HepG2 (cell line): ENCODE measurements around the gene KTI12. TPM values are rescaled to one million over a fixed set of nuclear protein-coding genes. Genes with fewer than 3 reads are reported as not detected.

Source experiments
- AGO1 ChIP-seq: fragments of 200-400 bp; formaldehyde crosslinking; IDR thresholded peaks from 2 replicates; pipeline ENCODE4 v1.6.1; 2017; ENCODE audit warnings: mild to moderate bottlenecking, low read depth, low read length, moderate library complexity; ENCODE audit not compliant: poor library complexity, severe bottlenecking
- FOXC1 ChIP-seq: sonication (generic); formaldehyde crosslinking; IDR thresholded peaks from 2 replicates; pipeline ENCODE4 v1.8.0; 2022; ENCODE audit warnings: mild to moderate bottlenecking, missing genetic modification reagents, borderline replicate concordance
- GABPB1 ChIP-seq: IDR thresholded peaks from 2 replicates; pipeline ENCODE4 v1.6.1; 2016; ENCODE audit warnings: mild to moderate bottlenecking, missing genetic modification reagents, moderate library complexity, missing compliant biosample characterization
- GTF3A ChIP-seq: sonication (generic); formaldehyde crosslinking; conservative IDR thresholded peaks from 2 replicates; pipeline ENCODE4 v1.4.0; 2020; ENCODE audit warnings: mild to moderate bottlenecking, missing genetic modification reagents
- HMG20B ChIP-seq: conservative IDR thresholded peaks from 2 replicates; pipeline ENCODE4 v1.6.1; 2016; ENCODE audit warnings: missing genetic modification reagents, missing compliant biosample characterization
- KMT2B ChIP-seq: IDR thresholded peaks from 2 replicates; pipeline ENCODE4 v1.6.1; 2016; ENCODE audit warnings: missing genetic modification reagents, missing compliant biosample characterization
- MIER3 ChIP-seq: IDR thresholded peaks from 2 replicates; pipeline ENCODE4 v1.6.1; 2016; ENCODE audit warnings: missing compliant biosample characterization, borderline replicate concordance
- MLLT10 ChIP-seq: sonication (generic); formaldehyde crosslinking; IDR thresholded peaks from 2 replicates; pipeline ENCODE4 v1.4.0; 2020; ENCODE audit warnings: missing genetic modification reagents
- MXD4 ChIP-seq: IDR thresholded peaks from 2 replicates; pipeline ENCODE4 v1.6.1; 2016; ENCODE audit warnings: mild to moderate bottlenecking, missing biosample characterization, missing genetic modification reagents
- SP140L ChIP-seq: sonication (generic); formaldehyde crosslinking; IDR thresholded peaks from 2 replicates; pipeline ENCODE4 v1.4.0; 2020; ENCODE audit warnings: missing genetic modification reagents, borderline replicate concordance
- SYNCRIP ChIP-seq: fragments of 200-400 bp; formaldehyde crosslinking; IDR thresholded peaks from 2 replicates; pipeline ENCODE4 v1.6.1; 2018; ENCODE audit warnings: mild to moderate bottlenecking, low read depth, low read length; ENCODE audit not compliant: insufficient read depth
- TCF12 ChIP-seq, 2 experiments: fragments of 450-650 bp in 1 of 2; sonication (generic) in 1 of 2; formaldehyde crosslinking in 1 of 2; IDR thresholded peaks; 2 replicates each; pipeline versions ENCODE4 v1.6.1 to v1.8.0; 2017 to 2022; ENCODE audit warnings: antibody characterized with exemption in 1 of 2, mild to moderate bottlenecking in 1 of 2, missing genetic modification reagents in 1 of 2, moderate library complexity in 1 of 2
- ZEB1 ChIP-seq: IDR thresholded peaks from 2 replicates; pipeline ENCODE4 v1.6.1; 2012; ENCODE audit warnings: mild to moderate bottlenecking, low read depth, inconsistent platforms; ENCODE audit not compliant: insufficient replicate concordance
- ZNF224 ChIP-seq: sonication (generic); formaldehyde crosslinking; IDR thresholded peaks from 2 replicates; pipeline ENCODE4 v1.5.0; 2020; ENCODE audit warnings: mild to moderate bottlenecking, missing genetic modification reagents
- ZNF225 ChIP-seq: sonication (generic); formaldehyde crosslinking; IDR thresholded peaks from 2 replicates; pipeline ENCODE4 v1.4.0; 2020; ENCODE audit warnings: mild to moderate bottlenecking, missing genetic modification reagents
- ZNF430 ChIP-seq: sonication (generic); formaldehyde crosslinking; IDR thresholded peaks from 2 replicates; pipeline ENCODE4 v1.9.0; 2021; ENCODE audit warnings: mild to moderate bottlenecking, missing genetic modification reagents
- ZNF644 ChIP-seq: IDR thresholded peaks from 2 replicates; pipeline ENCODE4 v1.6.1; 2016; ENCODE audit warnings: low read depth
- ZNF660 ChIP-seq: sonication (generic); formaldehyde crosslinking; IDR thresholded peaks from 2 replicates; pipeline ENCODE4 v1.5.1; 2020; ENCODE audit warnings: mild to moderate bottlenecking, low read depth, missing genetic modification reagents, borderline replicate concordance
- ZNF670 ChIP-seq: sonication (generic); formaldehyde crosslinking; IDR thresholded peaks from 2 replicates; pipeline ENCODE4 v1.8.0; 2022; ENCODE audit warnings: mild to moderate bottlenecking, missing genetic modification reagents, borderline replicate concordance
- ZNF780A ChIP-seq: sonication (generic); formaldehyde crosslinking; IDR thresholded peaks from 2 replicates; pipeline ENCODE4 v1.8.0; 2022; ENCODE audit warnings: mild to moderate bottlenecking, missing genetic modification reagents, moderate library complexity
- ZNF788 ChIP-seq: sonication (generic); formaldehyde crosslinking; IDR thresholded peaks from 2 replicates; pipeline ENCODE4 v1.5.0; 2020; ENCODE audit warnings: mild to moderate bottlenecking, missing genetic modification reagents, borderline replicate concordance
- ZSCAN21 ChIP-seq: sonication (generic); formaldehyde crosslinking; IDR thresholded peaks from 2 replicates; pipeline ENCODE4 v1.8.0; 2022; ENCODE audit warnings: mild to moderate bottlenecking, missing genetic modification reagents, moderate library complexity, borderline replicate concordance
- ZSCAN9 ChIP-seq: IDR thresholded peaks from 2 replicates; pipeline ENCODE4 v1.6.1; 2016; ENCODE audit warnings: borderline replicate concordance
- polyA plus RNA-seq, 8 experiments: library from polyadenylated mRNA; depleted of rRNA in 3 of 8; stranded (reverse) in 7 of 8; unstranded in 1 of 8; fragments of >200 nt; fragmentation: Illumina TruSeq in 4 of 8; extraction: Trizol in 4 of 8; gene quantifications; 2 replicates each; pipeline versions ENCODE4 v1.2.1 to v1.2.3, GENCODE V29; 2011 to 2016; ENCODE audit warnings: low read depth in 4 of 8, missing spikeins in 1 of 8, mixed read lengths in 1 of 8; ENCODE audit not compliant: insufficient read depth in 1 of 8
- total RNA-seq, 5 experiments: library from RNA; depleted of rRNA; stranded (reverse); fragments of >200 nt; fragmentation: Illumina TruSeq; extraction: Trizol; gene quantifications; 2 replicates each; pipeline ENCODE4 v1.2.3, GENCODE V29; 2016; ENCODE audit warnings: low read depth in 1 of 5
- TF ChIP-seq, protein P1 (sequence below): sonication (generic); formaldehyde crosslinking; IDR thresholded peaks from 2 replicates; pipeline ENCODE4 v1.4.0; 2020; ENCODE audit warnings: missing genetic modification reagents, borderline replicate concordance
- TF ChIP-seq, protein P2 (sequence below): sonication (generic); formaldehyde crosslinking; IDR thresholded peaks from 2 replicates; pipeline ENCODE4 v1.9.0; 2021; ENCODE audit warnings: missing genetic modification reagents, borderline replicate concordance

The KTI12 gene
- total and polyA plus RNA-seq, 2 of the 13 experiments (the other 11 are each of a cell fraction or from before 2014, with no cell fraction given) = 7.4 to 10.2 TPM

DNA sequence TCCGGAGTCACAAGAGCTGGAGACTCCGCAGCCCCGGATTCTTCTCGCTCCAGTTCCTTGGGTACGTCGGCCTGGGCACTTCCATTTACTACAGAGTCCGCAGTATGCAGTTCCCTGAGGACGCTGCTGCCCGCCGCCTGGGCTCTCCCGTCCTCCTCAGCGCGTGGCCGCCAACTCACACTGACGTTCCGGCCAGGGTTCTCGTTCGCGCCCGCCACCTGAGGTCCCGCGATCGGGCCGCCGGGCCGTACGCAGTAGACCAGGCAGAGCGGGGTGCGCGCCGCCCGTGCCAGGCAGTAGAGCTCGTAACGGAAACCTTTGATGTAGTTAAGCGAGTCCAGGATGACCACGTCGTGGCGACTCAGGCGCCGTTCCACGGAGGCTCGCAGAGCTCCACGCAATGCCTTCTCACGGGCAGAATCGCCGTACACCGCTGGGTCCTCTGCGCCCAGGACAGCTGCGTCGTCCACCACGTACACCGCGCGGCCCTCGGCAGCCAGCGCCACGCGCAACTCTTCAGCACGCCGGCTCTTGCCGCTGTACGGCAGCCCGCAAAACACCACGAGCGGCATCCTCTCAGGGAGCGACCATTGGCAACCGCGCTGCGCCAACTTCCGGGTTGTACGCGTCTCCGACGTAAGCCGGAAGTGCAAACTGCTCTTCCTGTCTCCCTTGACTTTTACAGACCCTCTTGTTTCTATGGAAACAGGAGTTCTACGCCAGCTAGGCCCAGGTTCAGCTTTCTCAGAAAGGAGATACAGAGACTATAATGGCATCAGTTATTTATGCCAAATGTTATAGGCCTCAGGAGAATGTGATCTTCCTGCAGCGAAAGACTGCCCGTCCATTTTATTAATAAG, at the start of gene KTI12 (continued):
- TF ChIP-seq ZNF225 = no peak
- TF ChIP-seq ZNF430 (CRISPR knock-in tag) = 0 out of 2 replicates have a peak, but pooled peaks have one; percentile 30
- TF ChIP-seq GABPB1 (CRISPR knock-in tag) = peak; percentile 97
- TF ChIP-seq SYNCRIP = no peak
- TF ChIP-seq, protein P1, sequence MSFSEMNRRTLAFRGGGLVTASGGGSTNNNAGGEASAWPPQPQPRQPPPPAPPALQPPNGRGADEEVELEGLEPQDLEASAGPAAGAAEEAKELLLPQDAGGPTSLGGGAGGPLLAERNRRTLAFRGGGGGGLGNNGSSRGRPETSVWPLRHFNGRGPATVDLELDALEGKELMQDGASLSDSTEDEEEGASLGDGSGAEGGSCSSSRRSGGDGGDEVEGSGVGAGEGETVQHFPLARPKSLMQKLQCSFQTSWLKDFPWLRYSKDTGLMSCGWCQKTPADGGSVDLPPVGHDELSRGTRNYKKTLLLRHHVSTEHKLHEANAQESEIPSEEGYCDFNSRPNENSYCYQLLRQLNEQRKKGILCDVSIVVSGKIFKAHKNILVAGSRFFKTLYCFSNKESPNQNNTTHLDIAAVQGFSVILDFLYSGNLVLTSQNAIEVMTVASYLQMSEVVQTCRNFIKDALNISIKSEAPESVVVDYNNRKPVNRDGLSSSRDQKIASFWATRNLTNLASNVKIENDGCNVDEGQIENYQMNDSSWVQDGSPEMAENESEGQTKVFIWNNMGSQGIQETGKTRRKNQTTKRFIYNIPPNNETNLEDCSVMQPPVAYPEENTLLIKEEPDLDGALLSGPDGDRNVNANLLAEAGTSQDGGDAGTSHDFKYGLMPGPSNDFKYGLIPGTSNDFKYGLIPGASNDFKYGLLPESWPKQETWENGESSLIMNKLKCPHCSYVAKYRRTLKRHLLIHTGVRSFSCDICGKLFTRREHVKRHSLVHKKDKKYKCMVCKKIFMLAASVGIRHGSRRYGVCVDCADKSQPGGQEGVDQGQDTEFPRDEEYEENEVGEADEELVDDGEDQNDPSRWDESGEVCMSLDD (CRISPR knock-in tag) = no peak
- TF ChIP-seq MLLT10 = no peak
- TF ChIP-seq KMT2B (CRISPR knock-in tag) = peak; percentile 93
- TF ChIP-seq AGO1 = no peak
- TF ChIP-seq ZEB1 = no peak
- no peak for TF ChIP-seq ZNF780A (CRISPR knock-in tag)
- TF ChIP-seq MXD4 (CRISPR knock-in tag) = peak; percentile 88
- no peak for TF ChIP-seq ZNF670
- no peak for TF ChIP-seq ZNF644 (CRISPR knock-in tag)
- no peak for TF ChIP-seq SP140L (CRISPR knock-in tag)
- TF ChIP-seq ZNF788 (CRISPR knock-in tag) = peak; percentile 79; the same call in 1 of the 2 replicates
- TF ChIP-seq ZNF660 (CRISPR knock-in tag) = no peak
- TF ChIP-seq HMG20B = no peak
- peak; percentile 76; the same call in 1 of the 2 replicates for TF ChIP-seq FOXC1
- TF ChIP-seq ZSCAN21 (CRISPR knock-in tag) = peak; percentile 62; the same call in 1 of the 2 replicates
- TF ChIP-seq, protein P2, sequence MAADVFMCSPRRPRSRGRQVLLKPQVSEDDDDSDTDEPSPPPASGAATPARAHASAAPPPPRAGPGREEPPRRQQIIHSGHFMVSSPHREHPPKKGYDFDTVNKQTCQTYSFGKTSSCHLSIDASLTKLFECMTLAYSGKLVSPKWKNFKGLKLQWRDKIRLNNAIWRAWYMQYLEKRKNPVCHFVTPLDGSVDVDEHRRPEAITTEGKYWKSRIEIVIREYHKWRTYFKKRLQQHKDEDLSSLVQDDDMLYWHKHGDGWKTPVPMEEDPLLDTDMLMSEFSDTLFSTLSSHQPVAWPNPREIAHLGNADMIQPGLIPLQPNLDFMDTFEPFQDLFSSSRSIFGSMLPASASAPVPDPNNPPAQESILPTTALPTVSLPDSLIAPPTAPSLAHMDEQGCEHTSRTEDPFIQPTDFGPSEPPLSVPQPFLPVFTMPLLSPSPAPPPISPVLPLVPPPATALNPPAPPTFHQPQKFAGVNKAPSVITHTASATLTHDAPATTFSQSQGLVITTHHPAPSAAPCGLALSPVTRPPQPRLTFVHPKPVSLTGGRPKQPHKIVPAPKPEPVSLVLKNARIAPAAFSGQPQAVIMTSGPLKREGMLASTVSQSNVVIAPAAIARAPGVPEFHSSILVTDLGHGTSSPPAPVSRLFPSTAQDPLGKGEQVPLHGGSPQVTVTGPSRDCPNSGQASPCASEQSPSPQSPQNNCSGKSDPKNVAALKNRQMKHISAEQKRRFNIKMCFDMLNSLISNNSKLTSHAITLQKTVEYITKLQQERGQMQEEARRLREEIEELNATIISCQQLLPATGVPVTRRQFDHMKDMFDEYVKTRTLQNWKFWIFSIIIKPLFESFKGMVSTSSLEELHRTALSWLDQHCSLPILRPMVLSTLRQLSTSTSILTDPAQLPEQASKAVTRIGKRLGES (CRISPR knock-in tag) = no peak
- TF ChIP-seq ZNF224 (CRISPR knock-in tag) = peak; percentile 67; the same call in 1 of the 2 replicates
- TF ChIP-seq MIER3 (CRISPR knock-in tag) = no peak
- TF ChIP-seq GTF3A (CRISPR knock-in tag) = no peak
- 0 out of 2 replicates have a peak, but pooled peaks have one; percentile 26 for TF ChIP-seq ZSCAN9 (CRISPR knock-in tag)
- TF ChIP-seq TCF12 (IDR thresholded peaks at IDR 0.05) = no peak
- TF ChIP-seq TCF12 (CRISPR knock-in tag; IDR thresholded peaks at IDR 0.05) = no peak
